ENCODE data around the gene GUCA1A. TPM values are rescaled to one million over a fixed set of nuclear protein-coding genes. Genes with fewer than 3 reads are reported as not detected.
"Not testable (repeated sequence)": the region's sequence is repeated elsewhere in the genome, so short reads cannot be mapped to it uniquely, and the experiment has no call there.

GUCA1A gene
- total RNA-seq, 1 donor from 2014 or later: not detected

DNA sequence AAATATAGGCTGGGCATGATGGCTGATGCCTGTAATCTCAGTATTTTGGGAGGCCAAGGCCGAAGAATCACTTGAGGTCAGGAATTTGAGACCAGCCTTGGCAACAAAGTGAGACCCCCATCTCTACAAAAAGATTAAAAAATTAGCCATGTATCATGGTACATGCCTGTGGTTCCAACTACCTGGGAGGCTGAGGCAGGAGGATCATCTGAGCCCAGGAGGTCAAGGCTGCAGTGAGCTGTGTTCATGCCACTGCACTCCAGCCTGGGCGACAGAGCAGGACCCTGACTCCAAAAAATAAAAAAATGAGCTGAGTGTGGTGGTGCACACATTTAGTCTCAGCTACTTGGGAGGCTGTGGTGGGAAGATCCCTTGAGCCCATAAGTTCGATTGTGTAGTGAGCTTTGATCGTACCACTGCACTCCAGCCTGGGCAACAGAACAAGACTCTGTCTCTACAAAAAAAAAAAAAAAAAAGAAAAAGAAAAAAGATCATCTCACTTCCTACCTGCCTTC lies 31.7 kb downstream of the GUCA1A start:
- no peak for DNase-seq (ENCODE audit: low read depth in 2 of 2)

DNA sequence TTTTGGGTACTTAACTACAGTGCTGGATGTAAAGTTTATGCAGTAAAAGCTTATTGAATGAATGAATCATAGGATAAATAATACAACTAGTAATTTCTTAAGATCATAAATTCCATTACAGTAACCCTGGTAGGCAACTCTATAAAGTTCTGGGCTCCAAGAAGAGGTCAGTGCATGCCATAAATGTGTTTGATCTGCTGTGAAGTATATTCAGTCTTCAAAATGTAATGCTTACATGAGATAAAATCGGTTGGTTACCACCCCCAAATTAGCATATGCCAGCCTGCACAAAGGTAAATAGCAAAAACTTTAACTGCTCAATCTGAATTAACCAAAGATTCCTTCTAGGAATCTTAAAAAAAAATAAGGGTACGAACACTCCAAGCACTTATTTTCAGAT lies 34.4 kb downstream of the GUCA1A start:
- not testable (repeated sequence) for DNase-seq (ENCODE audit: low read depth in 2 of 2)

DNA sequence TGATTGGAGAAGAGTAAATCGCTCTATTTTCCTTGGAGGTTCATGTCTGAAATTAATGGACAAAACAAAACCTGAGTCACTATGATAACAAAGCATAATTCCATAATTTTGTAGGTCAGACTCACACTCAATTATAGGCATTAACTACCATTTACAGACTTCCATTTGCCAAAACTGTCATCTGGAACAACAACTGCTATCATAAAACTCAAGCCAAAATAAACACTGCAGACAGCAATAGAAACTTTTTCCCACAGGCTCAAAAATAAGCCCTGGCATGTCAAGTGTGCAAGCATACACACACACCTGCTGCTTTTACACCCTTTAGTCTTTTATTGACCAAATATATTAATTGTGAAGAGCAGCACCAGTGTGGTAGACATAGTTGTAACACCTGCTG lies 37.4 kb downstream of the GUCA1A start:
- peak; percentile 95 to 96 for DNase-seq (ENCODE audit: low read depth in 2 of 2)

DNA sequence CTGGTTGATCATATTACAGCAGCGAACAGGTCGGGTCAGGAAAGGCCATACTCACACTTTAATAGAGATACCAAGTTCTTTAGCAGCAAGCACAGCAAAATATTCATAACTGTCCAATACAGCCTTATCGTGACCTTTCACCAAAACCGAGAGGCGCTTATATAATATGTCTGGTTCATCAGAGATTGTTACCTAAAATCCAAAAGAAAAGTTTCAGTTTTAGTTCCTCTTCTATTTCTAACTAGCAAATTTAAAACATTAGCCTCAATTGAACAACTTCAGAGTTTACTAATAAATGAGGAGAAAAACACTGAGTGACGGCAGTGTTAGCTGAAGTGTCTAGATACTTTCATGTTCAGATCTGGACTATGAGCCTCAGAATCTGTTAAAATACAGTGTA lies 38.6 kb downstream of the GUCA1A start:
- no peak for DNase-seq (ENCODE audit: low read depth in 2 of 2)

DNA sequence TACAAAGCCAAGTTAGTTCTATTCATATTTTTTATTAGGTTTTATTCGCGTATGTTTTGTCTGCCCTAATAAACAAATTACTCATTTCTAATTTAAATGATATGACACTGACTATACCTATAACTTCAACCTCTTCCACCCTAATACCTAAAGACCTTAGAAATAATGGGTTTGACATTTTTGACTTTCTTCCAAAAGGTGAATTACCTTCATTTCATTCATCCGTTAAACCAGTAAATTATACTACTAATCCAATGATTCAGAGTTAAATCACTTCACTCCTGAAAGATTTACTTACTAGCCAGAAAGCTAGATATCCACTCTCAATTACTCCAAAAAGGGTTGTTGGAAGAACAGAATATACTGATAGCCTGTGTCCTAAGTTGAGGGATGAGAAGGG lies 39.3 kb downstream of the GUCA1A start:
- DNase-seq (ENCODE audit: low read depth in 2 of 2): no peak

DNA sequence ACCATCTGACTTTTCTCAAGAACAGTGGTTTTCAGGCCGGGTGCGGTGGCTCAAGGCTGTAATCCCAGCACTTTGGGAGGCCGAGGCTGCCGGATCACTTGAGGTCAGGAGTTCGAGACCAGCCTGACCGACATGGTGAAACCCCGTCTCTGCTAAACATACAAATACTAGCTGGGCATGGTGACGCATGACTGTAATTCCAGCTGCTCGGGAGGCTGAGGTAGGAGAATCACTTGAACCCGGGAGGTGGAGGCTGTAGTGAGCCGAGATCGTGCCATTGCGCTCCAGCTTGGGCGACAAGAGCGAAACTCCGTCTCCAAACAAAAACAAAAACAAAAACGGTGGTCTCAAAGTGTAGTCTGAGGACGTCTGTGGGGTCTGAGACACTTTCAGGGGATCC lies 43.3 kb downstream of the GUCA1A start:
- DNase-seq (ENCODE audit: low read depth in 2 of 2): not testable (repeated sequence)

DNA sequence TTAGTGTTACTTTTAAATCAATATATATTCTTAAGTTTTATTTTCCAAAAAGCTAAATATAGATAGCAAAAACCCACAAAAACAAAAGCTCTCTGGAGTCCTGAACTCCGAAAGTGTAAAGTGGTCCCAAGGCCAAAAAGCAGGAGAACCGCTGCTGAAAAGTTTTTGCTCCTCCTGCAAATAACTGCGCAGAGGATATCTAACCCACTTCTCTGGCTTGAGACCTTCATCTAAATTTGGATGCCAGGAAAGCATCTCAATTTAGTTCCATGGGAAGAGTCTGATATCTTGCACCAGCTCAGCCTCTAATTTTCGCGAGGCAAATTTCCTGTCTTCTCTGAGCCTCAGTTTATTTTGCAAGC lies 44.0 kb downstream of the GUCA1A start:
- no peak for DNase-seq (ENCODE audit: low read depth in 2 of 2)

DNA sequence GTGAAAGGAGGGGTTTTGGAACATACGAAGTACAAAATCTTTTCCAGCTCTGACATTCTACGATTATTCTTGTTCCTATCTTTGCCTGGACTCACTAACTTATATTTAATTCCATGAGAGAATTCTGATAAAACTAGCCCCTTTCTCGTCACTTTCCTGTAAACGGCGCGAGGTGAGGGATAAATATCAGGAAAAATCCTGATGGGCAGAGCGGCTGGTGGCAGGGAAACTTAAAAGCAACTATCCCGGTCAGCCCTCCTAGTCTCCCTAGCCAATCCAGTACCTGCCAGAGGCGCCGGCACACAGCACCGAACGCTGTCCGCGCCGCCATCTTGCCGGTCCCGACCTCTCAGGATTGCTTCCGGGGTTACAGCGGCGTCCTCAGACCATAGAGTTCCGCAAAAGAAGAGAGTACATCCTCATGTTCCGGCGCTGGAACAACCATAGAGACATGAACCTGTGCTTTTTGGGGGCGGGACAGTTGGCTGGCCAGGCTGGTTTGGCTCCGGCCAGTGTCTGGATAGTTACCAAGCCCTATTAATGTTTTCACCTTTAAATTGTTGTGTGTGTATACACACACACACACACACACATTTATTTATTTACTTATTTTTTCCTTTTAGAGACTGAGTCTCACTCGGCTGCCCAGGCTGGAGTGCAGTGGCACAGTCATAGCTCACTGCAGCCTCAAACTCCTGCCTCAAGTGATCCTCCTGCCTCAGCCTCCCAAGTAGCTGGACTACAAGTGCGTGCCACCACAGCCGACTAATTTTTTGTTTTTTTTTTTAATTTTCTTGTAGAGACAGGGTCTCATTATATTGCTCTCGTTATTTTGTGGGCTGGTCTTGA lies 44.6 kb downstream of the GUCA1A start, which contains the start of gene MRPS10:
Gene MRPS10, minus strand, starts transcription at position 343 of the 849 bp plus-strand sequence. Its CDS starts 12 bp downstream, at position 331.
- peak; percentile 92 to 96 for DNase-seq (ENCODE audit: low read depth in 2 of 2)

DNA sequence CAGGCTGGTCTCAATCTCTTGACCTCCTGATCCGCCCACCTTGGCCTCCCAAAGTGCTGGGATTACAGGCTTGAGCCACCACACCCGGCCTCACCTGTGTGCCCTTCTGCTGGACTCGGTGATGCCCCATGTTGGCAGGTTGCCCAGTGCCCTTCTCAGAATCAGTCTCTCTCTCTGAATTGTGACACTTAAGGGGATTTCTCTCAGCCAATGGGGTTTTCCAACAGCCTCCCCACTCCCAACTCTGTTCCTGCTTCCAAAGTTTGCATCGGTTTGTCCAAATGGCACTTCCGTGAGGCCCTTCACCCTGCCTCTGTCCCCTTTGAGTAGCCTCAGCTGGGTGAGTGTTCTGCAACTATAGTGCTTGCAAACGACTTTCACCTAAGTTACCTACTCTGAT lies 47.6 kb downstream of the GUCA1A start:
- no peak for DNase-seq (ENCODE audit: low read depth in 2 of 2)

DNA sequence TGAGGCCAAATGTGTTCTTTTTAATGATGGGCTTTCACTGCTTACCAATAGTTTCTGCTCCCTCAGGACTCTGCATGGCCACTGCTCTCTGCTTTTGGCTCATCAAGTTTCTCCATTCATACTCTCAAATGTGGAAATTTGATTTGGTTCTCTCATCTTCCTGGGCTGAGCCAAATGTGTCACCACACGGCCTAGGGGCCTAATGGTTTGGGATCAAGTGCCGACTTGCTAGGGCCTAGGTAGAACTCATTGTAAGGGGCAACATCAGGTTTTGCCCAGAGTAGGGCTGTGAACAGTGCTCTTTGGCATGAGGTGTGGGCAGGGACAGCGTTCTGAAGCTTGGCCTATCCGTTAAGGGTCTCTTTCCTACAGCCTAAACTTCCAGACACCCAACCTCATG lies 48.4 kb downstream of the GUCA1A start:
- no peak for DNase-seq (ENCODE audit: low read depth in 2 of 2)

DNA sequence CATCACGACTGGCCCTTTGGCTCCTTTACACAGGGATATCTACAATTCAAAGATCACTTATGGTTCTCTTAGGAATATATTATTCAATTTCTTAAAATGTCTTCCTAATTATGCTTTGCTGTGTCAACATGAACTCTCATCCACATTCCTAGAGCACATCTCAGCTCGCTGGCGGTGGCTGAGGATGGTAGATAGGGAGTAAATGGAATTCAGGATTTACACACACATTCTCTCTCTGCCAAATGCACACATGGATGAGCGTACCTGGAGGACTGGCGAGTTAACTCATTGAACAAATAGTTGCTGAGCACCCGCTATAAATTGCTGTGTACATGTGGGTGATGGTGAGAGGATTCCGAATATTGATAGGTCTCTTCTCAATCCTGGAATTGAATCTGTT lies 49.3 kb downstream of the GUCA1A start:
- DNase-seq (ENCODE audit: low read depth in 2 of 2): no peak

DNA sequence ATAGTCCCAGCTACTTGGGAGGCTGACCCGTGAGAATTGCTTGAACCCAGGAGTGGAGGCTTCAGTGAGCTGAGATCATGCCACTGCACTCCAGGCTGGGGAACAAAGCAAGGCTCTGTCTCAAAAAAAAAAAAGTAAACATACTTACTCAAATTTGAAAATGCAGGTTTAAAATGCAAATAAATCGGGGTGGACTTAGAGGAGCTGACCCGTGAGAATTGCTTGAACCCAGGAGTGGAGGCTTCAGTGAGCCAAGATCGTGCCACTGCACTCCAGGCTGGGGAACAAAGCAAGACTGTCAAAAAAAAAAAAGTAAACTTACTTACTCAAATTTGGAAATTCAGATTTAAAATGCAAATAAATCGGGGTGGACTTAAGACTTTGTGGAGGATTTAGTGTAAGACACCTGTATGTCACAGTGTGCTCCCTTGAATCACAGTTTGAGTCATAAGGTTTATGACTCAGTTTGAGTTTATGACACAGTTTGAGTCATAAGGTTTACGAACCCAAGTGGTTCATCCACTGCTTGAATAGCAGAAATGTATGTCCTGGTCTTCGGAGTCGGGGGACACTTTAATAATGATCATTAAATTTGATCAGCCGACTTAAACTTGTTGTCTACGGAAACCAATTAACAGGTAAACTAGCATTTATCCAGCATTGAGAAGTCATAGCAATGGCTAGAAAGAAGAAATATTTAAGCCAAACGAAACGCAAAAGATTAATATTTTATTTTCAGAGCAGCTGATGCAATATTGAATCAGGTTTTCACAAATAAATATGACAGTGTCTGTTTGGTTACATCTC lies 51.3 kb downstream of the GUCA1A start:
- peak in 1 of 2 donors; percentile 57 for DNase-seq (ENCODE audit: low read depth in 2 of 2)

DNA sequence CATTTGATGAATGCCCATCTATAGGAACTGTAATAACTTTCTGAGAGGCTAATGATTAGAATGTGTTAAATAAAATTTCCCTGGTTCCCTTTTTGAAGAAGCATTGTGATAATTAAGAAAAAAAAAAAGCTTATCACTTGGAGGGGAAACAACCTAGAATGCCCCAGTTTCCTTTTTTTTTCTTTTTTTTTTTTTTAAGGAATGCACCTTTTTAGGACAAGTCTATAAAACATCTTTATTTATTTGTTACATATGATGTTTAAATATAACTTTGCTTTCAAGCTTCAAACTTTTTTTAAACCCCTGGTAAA lies 51.8 kb downstream of the GUCA1A start:
- no peak for DNase-seq (ENCODE audit: low read depth in 2 of 2)

DNA sequence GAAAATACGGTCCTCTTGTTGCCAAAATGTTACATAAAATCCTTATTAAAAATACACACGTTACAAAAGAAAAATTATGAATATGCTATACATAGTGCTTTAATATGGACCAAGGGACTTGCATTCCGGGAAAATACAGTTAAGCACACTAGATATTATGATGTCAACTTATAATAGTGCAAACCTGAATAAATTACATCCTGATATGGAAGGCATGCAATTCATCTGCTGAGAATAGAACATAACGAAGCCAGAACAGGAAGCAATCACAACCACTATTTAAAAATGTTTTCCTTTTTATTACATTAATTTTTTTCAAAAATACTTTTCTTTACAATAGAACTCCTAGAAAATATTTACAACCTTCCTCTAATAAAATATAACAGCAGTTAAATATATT lies 52.3 kb downstream of the GUCA1A start:
- no peak for DNase-seq (ENCODE audit: low read depth in 2 of 2)

DNA sequence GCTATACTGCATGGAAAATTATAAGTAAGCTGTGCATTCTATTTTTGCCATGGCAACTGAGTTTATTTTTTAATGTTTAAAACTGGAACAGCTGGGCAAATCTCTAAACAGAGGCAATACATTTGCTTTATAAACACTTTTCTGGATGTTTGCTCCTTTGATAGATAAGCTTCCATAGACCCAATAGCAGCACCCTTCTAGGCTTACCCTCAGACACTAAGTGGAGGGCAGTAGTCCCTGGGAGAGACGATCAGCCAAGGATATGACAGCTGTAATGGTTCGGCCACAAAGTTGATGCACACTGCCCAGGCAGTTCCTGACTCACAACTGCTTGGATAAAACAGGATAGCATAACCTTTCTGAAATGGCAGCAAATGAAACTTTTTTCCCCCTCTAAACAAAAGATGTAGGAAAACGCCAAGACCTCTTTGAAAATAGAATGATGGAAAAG lies 53.0 kb downstream of the GUCA1A start:
- DNase-seq (ENCODE audit: low read depth in 2 of 2): peak; percentile 56 to 61

DNA sequence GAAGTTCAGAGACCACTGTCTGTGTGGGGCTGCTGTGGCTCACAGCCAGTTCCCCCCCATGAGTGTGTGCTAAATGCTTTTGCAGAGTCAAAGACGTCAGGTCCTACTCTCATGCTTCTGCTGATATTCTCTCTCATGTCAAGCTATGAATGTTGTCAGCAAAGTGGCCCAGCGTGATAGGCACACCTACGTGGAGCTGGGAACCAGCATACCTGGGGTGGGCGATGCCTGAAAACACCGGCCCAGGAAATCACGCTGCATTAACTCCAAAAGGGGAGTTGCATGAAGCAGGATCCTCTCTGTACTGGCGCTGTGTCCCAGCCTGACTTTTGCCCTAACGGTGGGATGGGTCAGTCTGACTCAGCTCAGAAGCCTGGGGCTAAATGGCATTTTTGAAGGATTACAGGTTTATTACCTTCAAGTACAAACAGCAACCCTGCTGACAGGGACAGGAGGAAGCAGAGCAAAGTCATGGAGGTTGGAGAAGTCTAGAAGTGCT lies 53.5 kb downstream of the GUCA1A start:
- peak in 1 of 2 donors; percentile 13 for DNase-seq (ENCODE audit: low read depth in 2 of 2)

DNA sequence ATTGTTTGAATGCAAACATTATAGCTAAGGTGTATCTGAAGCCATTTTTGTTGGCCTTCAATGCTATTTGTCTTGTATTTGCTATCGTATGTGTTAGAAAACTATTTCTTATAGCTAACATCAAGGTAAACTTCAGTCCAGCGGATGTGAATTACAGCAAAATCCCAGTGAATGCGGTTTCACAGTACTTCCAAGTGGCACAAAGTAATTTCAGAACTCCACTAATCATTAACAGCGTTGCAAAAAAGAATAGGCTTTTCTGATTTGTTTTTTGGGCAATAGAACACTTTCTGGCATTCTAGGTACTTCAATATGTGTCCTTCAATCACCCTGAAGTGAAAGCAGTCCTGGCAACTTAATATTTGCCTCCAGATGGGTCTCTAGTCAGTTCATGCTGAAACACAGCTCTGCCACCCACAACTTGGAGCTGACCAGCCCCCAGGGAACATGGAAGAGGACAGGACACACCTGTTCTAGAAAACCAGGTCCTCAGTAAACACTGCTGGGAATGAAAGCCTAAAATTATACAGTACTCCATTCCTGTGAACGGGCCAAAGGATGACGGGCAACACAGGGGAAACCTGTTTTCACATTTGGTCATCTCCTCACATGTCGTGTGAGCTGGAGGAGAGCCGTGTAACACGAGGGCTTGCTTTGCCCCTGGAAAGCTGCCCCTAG lies 54.1 kb downstream of the GUCA1A start:
- no peak for DNase-seq (ENCODE audit: low read depth in 2 of 2)

DNA sequence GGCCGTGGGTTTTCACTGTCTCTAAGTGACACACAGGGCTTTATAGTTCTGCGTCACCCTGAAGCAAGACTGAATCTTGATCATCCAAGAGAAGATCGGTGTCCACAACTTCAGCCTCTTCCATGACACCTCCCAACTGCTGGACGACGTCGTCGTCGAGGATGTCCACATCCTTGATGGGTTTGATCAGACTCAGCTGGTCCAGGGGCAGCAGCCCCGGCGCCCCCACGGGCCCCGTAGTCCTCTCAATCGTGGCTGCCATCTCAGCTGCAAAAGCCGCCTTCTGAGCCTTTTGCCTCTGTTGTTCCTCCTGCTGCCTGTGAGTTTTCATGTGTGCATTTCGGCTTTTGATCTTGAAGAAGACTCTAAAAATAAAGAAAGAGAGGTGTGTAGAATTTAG lies 55.1 kb downstream of the GUCA1A start:
- no peak for DNase-seq (ENCODE audit: low read depth in 2 of 2)
